ENCODE results near the gene GRAMD4. TPM values are rescaled to one million over a fixed set of nuclear protein-coding genes. Genes with fewer than 3 reads are reported as not detected.

The GRAMD4 gene
- total RNA-seq, 1 experiment from 2014 or later = 23.4 TPM

DNA sequence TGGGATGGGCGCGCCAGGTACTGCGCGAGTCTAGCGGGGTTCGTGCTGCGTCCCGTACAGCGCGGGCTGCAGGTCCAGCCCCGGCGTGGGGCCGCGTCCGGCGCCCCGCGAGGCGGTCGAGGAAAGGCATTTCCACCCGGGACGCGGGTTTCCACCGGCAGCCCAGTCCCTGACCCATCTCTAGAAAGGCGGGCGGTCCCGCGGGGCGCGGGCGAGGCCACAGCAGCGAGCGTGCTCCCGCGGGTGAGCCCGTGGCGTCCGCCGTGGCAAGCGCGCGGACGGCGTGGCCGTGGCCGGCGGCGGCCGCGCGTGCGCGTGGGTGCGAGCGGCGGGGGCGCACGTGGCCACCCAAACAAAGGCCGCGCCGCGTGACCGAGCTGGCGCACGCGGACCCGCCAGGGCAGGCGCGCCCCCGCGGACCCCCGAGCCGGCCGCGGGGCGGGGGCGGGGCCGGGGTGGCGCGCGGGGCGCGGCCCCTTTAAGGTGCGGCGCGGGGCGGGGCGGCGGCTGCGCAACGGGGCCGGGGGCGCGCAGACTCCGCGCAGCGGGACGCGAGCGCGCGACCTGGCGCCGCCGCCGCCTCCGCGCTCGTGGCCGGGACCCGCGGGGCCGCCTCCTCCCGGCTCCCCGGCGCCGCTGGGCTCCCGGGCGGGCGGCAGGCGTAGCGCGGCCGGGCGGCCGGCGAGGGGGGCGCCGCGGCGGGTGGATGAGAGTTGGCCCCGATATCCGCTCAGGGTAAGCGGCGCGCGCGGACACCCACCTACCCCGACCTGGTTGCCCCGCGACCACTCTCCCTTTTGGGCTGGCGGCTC is 43.4 kb upstream of the GRAMD4 start:
- H3K4me1 Mint-ChIP-seq (ENCODE audit: low read depth, unreplicated experiment) = peaks cover 26% of the 10 kb centered on the region
- Histone ChIP-seq H3K27me3 (replicated peaks; ENCODE audit: control insufficient read depth, insufficient read depth, low read length) (no peaks in the 10 kb centered on the region), H3K4me3 (ENCODE audit: low read depth, low read length) (peak overlapping the region; percentile 72), H3K9me3 (0 out of 2 replicates have a peak, but pooled peaks cover 4% of the 10 kb centered on the region), H3K4me1 (peaks cover 45% of the 10 kb centered on the region), H3K36me3 (ENCODE audit: control insufficient read depth, insufficient read depth, low read length) (no peaks in the 10 kb centered on the region)
- ChIA-PET POLR2A (no interaction called here), CTCF (interaction anchor here (2.1 kb wide), 1 partner anchor 14 kb away, joined by 13 read pairs; no protein-coding TSS in a partner anchor)
- peaks cover 8% of the 10 kb centered on the region for H3K9me3 Mint-ChIP-seq (ENCODE audit: unreplicated experiment)
- DNase-seq = peak in 1 of 2 experiments; percentile 70
- TF ChIP-seq, protein P1, sequence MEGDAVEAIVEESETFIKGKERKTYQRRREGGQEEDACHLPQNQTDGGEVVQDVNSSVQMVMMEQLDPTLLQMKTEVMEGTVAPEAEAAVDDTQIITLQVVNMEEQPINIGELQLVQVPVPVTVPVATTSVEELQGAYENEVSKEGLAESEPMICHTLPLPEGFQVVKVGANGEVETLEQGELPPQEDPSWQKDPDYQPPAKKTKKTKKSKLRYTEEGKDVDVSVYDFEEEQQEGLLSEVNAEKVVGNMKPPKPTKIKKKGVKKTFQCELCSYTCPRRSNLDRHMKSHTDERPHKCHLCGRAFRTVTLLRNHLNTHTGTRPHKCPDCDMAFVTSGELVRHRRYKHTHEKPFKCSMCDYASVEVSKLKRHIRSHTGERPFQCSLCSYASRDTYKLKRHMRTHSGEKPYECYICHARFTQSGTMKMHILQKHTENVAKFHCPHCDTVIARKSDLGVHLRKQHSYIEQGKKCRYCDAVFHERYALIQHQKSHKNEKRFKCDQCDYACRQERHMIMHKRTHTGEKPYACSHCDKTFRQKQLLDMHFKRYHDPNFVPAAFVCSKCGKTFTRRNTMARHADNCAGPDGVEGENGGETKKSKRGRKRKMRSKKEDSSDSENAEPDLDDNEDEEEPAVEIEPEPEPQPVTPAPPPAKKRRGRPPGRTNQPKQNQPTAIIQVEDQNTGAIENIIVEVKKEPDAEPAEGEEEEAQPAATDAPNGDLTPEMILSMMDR (IDR thresholded peaks at IDR 0.05; ENCODE audit: insufficient read depth in 1 of 2, low read depth in 1 of 2, low read length in 1 of 2, severe bottlenecking in 1 of 2, unreplicated experiment in 1 of 2) = no peak
- no peaks in the 10 kb centered on the region for H3K27me3 Mint-ChIP-seq (ENCODE audit: insufficient read depth, unreplicated experiment)
- H3K4me3 Mint-ChIP-seq (ENCODE audit: unreplicated experiment) = peak overlapping the region; percentile 56
- peak overlapping the region; percentile 88 for H3K27ac Mint-ChIP-seq (ENCODE audit: unreplicated experiment)
- intact Hi-C loops (cut with micrococcal nuclease; ENCODE audit: unreplicated experiment) = no loop called here
- H3K36me3 Mint-ChIP-seq (ENCODE audit: insufficient read depth, unreplicated experiment) = no peaks in the 10 kb centered on the region
- BruUV-seq (replicated peaks) = no TSS peak

DNA sequence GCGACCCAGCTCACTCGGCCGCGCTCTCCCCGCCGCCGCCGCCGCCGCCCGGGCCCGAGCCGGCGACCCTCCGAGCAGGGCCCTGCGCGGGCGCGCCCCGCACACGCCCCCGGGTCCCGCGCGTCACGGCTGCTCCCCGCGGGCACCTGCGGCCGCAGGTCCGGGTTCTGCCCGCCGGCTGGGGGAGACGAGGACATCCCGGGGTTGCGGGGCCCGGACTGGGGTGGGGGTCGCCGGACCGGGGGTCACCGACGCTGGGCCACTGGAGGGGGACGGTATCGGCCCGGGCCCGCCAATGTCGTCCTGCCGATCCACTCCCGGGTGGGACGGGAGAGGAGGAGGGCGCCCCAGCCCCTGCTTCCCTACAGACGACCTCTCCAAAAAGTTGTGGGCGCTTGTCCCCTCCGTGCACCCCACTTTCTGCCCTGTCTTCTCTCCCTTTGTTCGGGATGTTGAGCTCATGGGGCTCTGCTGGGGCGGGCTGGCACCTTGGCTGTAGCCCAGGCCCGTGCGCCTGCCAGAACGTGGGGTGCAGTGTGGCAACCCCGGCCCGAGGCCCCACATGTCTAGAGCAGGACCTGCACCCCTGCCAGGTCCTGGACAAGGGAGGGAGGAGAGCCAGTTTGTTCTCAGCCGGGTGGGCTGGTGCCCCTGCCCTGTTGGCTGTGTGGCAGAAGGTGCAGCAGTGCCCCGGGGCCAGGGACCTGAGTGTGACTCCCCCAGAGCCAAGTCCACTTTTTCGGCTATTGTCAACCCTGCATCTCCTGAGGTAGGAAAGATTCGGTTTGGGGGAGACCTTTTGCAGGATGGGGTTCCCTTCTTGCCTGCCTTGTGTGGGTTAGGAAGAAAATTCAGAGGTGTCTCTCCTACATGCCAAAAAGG is 42.6 kb upstream of the GRAMD4 start:
- no peak overlapping the region for H3K27ac Mint-ChIP-seq (ENCODE audit: unreplicated experiment)
- no peaks in the 10 kb centered on the region for H3K27me3 Mint-ChIP-seq (ENCODE audit: insufficient read depth, unreplicated experiment)
- Histone ChIP-seq H3K9me3 (no peaks in the 10 kb centered on the region), H3K36me3 (ENCODE audit: control insufficient read depth, insufficient read depth, low read length) (no peaks in the 10 kb centered on the region), H3K4me1 (peaks cover 45% of the 10 kb centered on the region), H3K27me3 (replicated peaks; ENCODE audit: control insufficient read depth, insufficient read depth, low read length) (no peaks in the 10 kb centered on the region), H3K4me3 (ENCODE audit: low read depth, low read length) (peak overlapping the region; percentile 72)
- TF ChIP-seq, protein P1 (IDR thresholded peaks at IDR 0.05; ENCODE audit: insufficient read depth in 1 of 2, low read depth in 1 of 2, low read length in 1 of 2, severe bottlenecking in 1 of 2, unreplicated experiment in 1 of 2) = no peak
- H3K9me3 Mint-ChIP-seq (ENCODE audit: unreplicated experiment) = no peaks in the 10 kb centered on the region
- H3K36me3 Mint-ChIP-seq (ENCODE audit: insufficient read depth, unreplicated experiment) = no peaks in the 10 kb centered on the region
- intact Hi-C loops (cut with micrococcal nuclease; ENCODE audit: unreplicated experiment) = no loop called here
- ChIA-PET CTCF (no interaction called here), POLR2A (no interaction called here)
- no peak for DNase-seq
- H3K4me1 Mint-ChIP-seq (ENCODE audit: low read depth, unreplicated experiment) = peaks cover 32% of the 10 kb centered on the region
- BruUV-seq (replicated peaks) = no TSS peak
- H3K4me3 Mint-ChIP-seq (ENCODE audit: unreplicated experiment) = peak overlapping the region; percentile 78

DNA sequence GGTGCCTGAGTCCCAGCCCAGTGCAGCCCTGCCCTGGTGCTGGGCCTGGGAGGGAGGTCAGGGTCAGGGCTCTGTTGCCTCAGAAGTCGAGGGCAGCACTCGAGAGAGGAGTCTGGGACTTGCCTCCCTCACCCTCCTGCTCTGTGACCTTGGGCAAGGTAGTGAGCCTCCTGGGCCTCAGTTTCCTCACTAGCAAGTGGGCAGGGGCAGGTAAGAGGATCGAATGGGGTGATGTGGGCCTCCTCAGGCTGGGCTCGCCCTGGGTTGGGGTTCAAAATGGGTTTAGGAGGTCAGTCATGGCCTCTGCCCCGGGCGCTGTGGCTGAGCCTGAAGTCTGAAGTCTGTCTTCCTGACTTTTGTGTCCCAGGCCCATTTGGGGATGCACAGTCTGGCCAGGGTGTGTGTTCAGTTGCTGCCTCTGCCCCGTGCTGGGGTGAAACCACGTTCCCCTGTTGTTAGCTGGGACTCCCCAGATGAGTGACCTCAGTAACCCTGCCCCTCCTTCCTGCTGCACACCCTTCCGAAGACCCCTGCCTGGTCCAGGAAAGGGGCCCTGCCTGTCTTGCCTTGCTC is 41.8 kb upstream of the GRAMD4 start:
- H3K27ac Mint-ChIP-seq (ENCODE audit: unreplicated experiment) = no peak overlapping the region
- ChIA-PET POLR2A (no interaction called here), CTCF (no interaction called here)
- peak in 1 of 2 experiments; percentile 35 for DNase-seq
- H3K4me1 Mint-ChIP-seq (ENCODE audit: low read depth, unreplicated experiment) = peaks cover 32% of the 10 kb centered on the region
- H3K4me3 Mint-ChIP-seq (ENCODE audit: unreplicated experiment) = peak overlapping the region; percentile 78
- H3K36me3 Mint-ChIP-seq (ENCODE audit: insufficient read depth, unreplicated experiment) = no peaks in the 10 kb centered on the region
- no peaks in the 10 kb centered on the region for H3K9me3 Mint-ChIP-seq (ENCODE audit: unreplicated experiment)
- Histone ChIP-seq H3K4me1 (peaks cover 46% of the 10 kb centered on the region), H3K4me3 (ENCODE audit: low read depth, low read length) (peak overlapping the region; percentile 72), H3K27me3 (replicated peaks; ENCODE audit: control insufficient read depth, insufficient read depth, low read length) (no peaks in the 10 kb centered on the region), H3K36me3 (ENCODE audit: control insufficient read depth, insufficient read depth, low read length) (no peaks in the 10 kb centered on the region), H3K9me3 (no peaks in the 10 kb centered on the region)
- intact Hi-C loops (cut with micrococcal nuclease; ENCODE audit: unreplicated experiment) = no loop called here
- no peaks in the 10 kb centered on the region for H3K27me3 Mint-ChIP-seq (ENCODE audit: insufficient read depth, unreplicated experiment)
- TF ChIP-seq, protein P1 (IDR thresholded peaks at IDR 0.05; ENCODE audit: insufficient read depth in 1 of 2, low read depth in 1 of 2, low read length in 1 of 2, severe bottlenecking in 1 of 2, unreplicated experiment in 1 of 2) = no peak
- BruUV-seq (replicated peaks) = no TSS peak

All from Caco-2 (cell line).